K562 (cell line): ENCODE measurements around the gene ELAVL3. TPM values are rescaled to one million over a fixed set of nuclear protein-coding genes. Genes with fewer than 3 reads are reported as not detected.

Experiments used
- VEZF1 ChIP-seq: fragments of 200-800 bp; sonication (Bioruptor generic); IDR thresholded peaks from 2 replicates; pipeline ENCODE4 v1.6.1; 2017; ENCODE audit warnings: missing genetic modification characterization, missing compliant biosample characterization
- ZBTB12 ChIP-seq: fragments of 250-450 bp; sonication (Bioruptor Pico); IDR thresholded peaks from 2 replicates; pipeline ENCODE4 v1.4.0; 2020
- ZBTB7A ChIP-seq: IDR thresholded peaks from 2 replicates; pipeline ENCODE4 v1.6.1; 2011; ENCODE audit warnings: low read depth, mild to moderate bottlenecking, low read length, moderate library complexity, borderline replicate concordance; ENCODE audit not compliant: control insufficient read depth
- ZNF740 ChIP-seq, 3 experiments: fragments of 200-800 bp in 1 of 3; sonication (Bioruptor generic) in 1 of 3; sonication (generic) in 1 of 3; formaldehyde crosslinking in 1 of 3; IDR thresholded peaks; 2 replicates each; pipeline versions ENCODE4 v1.6.1 to v1.8.0; 2016 to 2022; ENCODE audit warnings: mild to moderate bottlenecking in 2 of 3, missing compliant biosample characterization in 2 of 3, missing genetic modification characterization in 2 of 3, missing genetic modification reagents in 1 of 3
- polyA plus RNA-seq, 8 experiments: library from polyadenylated mRNA; depleted of rRNA in 4 of 8; stranded (reverse) in 5 of 8; unstranded in 3 of 8; fragments of >200 nt; fragmentation: Nextera tagmentation in 2 of 8; fragmentation: Illumina TruSeq in 1 of 8; extraction: Ambion mirVana in 2 of 8; extraction: Trizol in 1 of 8; gene quantifications; 2 replicates each; pipeline versions ENCODE4 v1.2.1 to v1.2.3, GENCODE V29; 2011 to 2014; ENCODE audit warnings: inconsistent platforms in 1 of 8, missing spikeins in 1 of 8
- total RNA-seq, 7 experiments: library from RNA; depleted of rRNA in 6 of 7; stranded (reverse); fragments of >200 nt in 6 of 7; fragmentation: Illumina TruSeq in 2 of 7; extraction: Trizol in 2 of 7; gene quantifications; 2 replicates each; pipeline versions ENCODE4 v1.2.1 to v1.2.3, GENCODE V29; 2011 to 2021; ENCODE audit warnings: low replicate concordance in 1 of 7

Gene ELAVL3
- total and polyA plus RNA-seq, 9 of the 15 experiments (the other 6 are each of a cell fraction or from before 2014, with no cell fraction given), result not detected

GRCh38 chr19:11452620-11453310 lies 28.1 kb downstream of the ELAVL3 start (continued):
- TF ChIP-seq ZBTB12 (CRISPR knock-in tag) (no peak), VEZF1 (CRISPR knock-in tag) (peak; percentile 28; the same call in 1 of the 2 replicates), ZBTB7A (0 out of 2 replicates have a peak, but pooled peaks have one; percentile 29), ZNF740 (CRISPR knock-in tag; IDR thresholded peaks at IDR 0.05) (no peak), ZNF740 (tag; IDR thresholded peaks at IDR 0.05) (0 out of 4 replicates have a peak, but pooled peaks of 1 of the 2 experiments have one; percentile 30)
